GM23248 (cell line): ENCODE data around the gene ANKRD9. TPM values are rescaled to one million over a fixed set of nuclear protein-coding genes. Genes with fewer than 3 reads are reported as not detected.
A peak's percentile ranks its signal among the peaks of the same experiment; 100 is the strongest.

ENCODE experiments used
- DNase-seq: peaks from one replicate; pipeline ENCODE4 v3.0.0-alpha.2; 2015
- H2AFZ ChIP-seq: fragments of 200-600 bp; sonication (generic); 2 replicates; pipeline ENCODE4 v1.6.1; 2016; ENCODE audit warnings: antibody characterized with exemption
- H3F3A ChIP-seq: fragments of 200-600 bp; sonication (generic); 2 replicates; pipeline ENCODE4 v1.6.1; 2016; ENCODE audit warnings: mild to moderate bottlenecking, antibody characterized with exemption, mixed run types; ENCODE audit not compliant: insufficient read depth
- H3K27ac ChIP-seq: fragments of 200-600 bp; sonication (generic); 2 replicates; pipeline ENCODE4 v1.5.1; 2016; ENCODE audit warnings: mild to moderate bottlenecking
- H3K27me3 ChIP-seq: fragments of 200-600 bp; sonication (generic); replicated peaks from 2 replicates; pipeline ENCODE4 v1.6.1; 2016; ENCODE audit warnings: mild to moderate bottlenecking; ENCODE audit not compliant: insufficient read depth
- H3K36me3 ChIP-seq: fragments of 200-600 bp; sonication (generic); 2 replicates; pipeline ENCODE4 v1.6.1; 2016; ENCODE audit warnings: low read depth, mild to moderate bottlenecking
- H3K4me1 ChIP-seq: fragments of 200-600 bp; sonication (generic); 2 replicates; pipeline ENCODE4 v1.6.1; 2016; ENCODE audit warnings: mild to moderate bottlenecking; ENCODE audit not compliant: insufficient read depth
- H3K4me2 ChIP-seq: fragments of 200-600 bp; sonication (generic); one replicate; pipeline ENCODE4 v1.6.1; 2016; ENCODE audit warnings: mild to moderate bottlenecking; ENCODE audit not compliant: unreplicated experiment
- H3K4me3 ChIP-seq: fragments of 200-600 bp; sonication (generic); 2 replicates; pipeline ENCODE4 v1.5.1; 2016; ENCODE audit warnings: mild to moderate bottlenecking
- H3K79me2 ChIP-seq: fragments of 200-600 bp; sonication (generic); 2 replicates; pipeline ENCODE4 v1.6.1; 2016; ENCODE audit warnings: mild to moderate bottlenecking; ENCODE audit not compliant: insufficient read depth
- H3K9ac ChIP-seq: fragments of 200-600 bp; sonication (generic); 2 replicates; pipeline ENCODE4 v1.6.1; 2016; ENCODE audit warnings: mild to moderate bottlenecking
- H3K9me2 ChIP-seq: fragments of 200-600 bp; sonication (generic); 2 replicates; pipeline ENCODE4 v1.6.1; 2016; ENCODE audit warnings: mixed run types, mild to moderate bottlenecking, moderate library complexity; ENCODE audit not compliant: insufficient read depth
- H3K9me3 ChIP-seq: fragments of 200-600 bp; sonication (generic); one replicate; pipeline ENCODE4 v1.6.1; 2017; ENCODE audit warnings: low read depth
- H4K20me1 ChIP-seq: fragments of 200-600 bp; sonication (generic); 2 replicates; pipeline ENCODE4 v1.6.0; 2016; ENCODE audit not compliant: insufficient read depth
- EZH2 ChIP-seq: fragments of 200-600 bp; sonication (generic); IDR thresholded peaks from 2 replicates; pipeline ENCODE4 v1.6.1; 2018; ENCODE audit warnings: antibody characterized with exemption, mild to moderate bottlenecking; ENCODE audit not compliant: insufficient read depth, poor library complexity, severe bottlenecking
- EZH2phosphoT487 ChIP-seq: fragments of 200-600 bp; sonication (generic); IDR thresholded peaks from 2 replicates; pipeline ENCODE4 v1.6.1; 2018; ENCODE audit warnings: antibody characterized with exemption, moderate library complexity, mild to moderate bottlenecking, low read depth; ENCODE audit not compliant: insufficient read depth
- whole genome bisulfite sequencing, 2 experiments: methylation state at CpG; one replicate each; pipeline ENCODE4 v1.1.6; 2015 to 2017; ENCODE audit warnings: low lambda C conversion rate in 2 of 2, low coverage in 1 of 2; ENCODE audit errors: missing lambda C conversion rate in 2 of 2; 5-methylcytosine and 5-hydroxymethylcytosine counted together
- in situ Hi-C: fragments of 300-500 bp; cut with MboI; formaldehyde crosslinking; loops from 2 replicates; pipeline ENCODE4 v1.15.0; 2020
- polyA plus RNA-seq: library from polyadenylated mRNA; unstranded; fragments of >200 nt; fragmentation: Nextera tagmentation; extraction: Ambion mirVana; gene quantifications from 2 replicates; pipeline ENCODE4 v1.2.1, GENCODE V29; 2016
- total RNA-seq: library from RNA; depleted of rRNA; stranded (reverse); fragments of >200 nt; shearing (Covaris generic); gene quantifications from 2 replicates; pipeline ENCODE4 v1.2.3, GENCODE V29; 2014

Gene ANKRD9
- total and polyA plus RNA-seq, 2 experiments from 2014 or later: 2.3 to 14.9 TPM

GRCh38 chr14:102503641-102504327 lies 5.8 kb downstream of the ANKRD9 start:
- no peaks in the 10 kb centered on the region for H4K20me1 ChIP-seq
- no peaks in the 10 kb centered on the region for H3K36me3 ChIP-seq
- H3K9me2 ChIP-seq: no peaks in the 10 kb centered on the region
- no peak overlapping the region for H3K27ac ChIP-seq
- no peak overlapping the region for H3K4me2 ChIP-seq
- peaks cover 12% of the 10 kb centered on the region for H3F3A ChIP-seq
- WGBS, 2 experiments: 82 to 86% methylated on average over 12 of the region's 12 CpGs
- DNase-seq: no peak
- H3K9me3 ChIP-seq: no peaks in the 10 kb centered on the region
- H3K79me2 ChIP-seq: no peaks in the 10 kb centered on the region
- H3K4me3 ChIP-seq: no peak overlapping the region
- in situ Hi-C loops: no loop called here
- peaks cover 12% of the 10 kb centered on the region for H3K4me1 ChIP-seq
- no peak overlapping the region for H3K9ac ChIP-seq
- H3K27me3 ChIP-seq: no peaks in the 10 kb centered on the region
- TF ChIP-seq EZH2phosphoT487: no peak
- no peak for TF ChIP-seq EZH2
- H2AFZ ChIP-seq: no peak overlapping the region

- H3K36me3 ChIP-seq: no peaks in the 10 kb centered on the region
- no peak overlapping the region for H2AFZ ChIP-seq
- peaks cover 12% of the 10 kb centered on the region for H3F3A ChIP-seq
- H3K27ac ChIP-seq: no peak overlapping the region
- no peaks in the 10 kb centered on the region for H3K9me3 ChIP-seq
- H3K9me2 ChIP-seq: no peaks in the 10 kb centered on the region
- in situ Hi-C loops: no loop called here
- no peaks in the 10 kb centered on the region for H4K20me1 ChIP-seq
- H3K4me2 ChIP-seq: no peak overlapping the region
- 99 to 100% methylated on average over 10 of the region's 10 CpGs for WGBS, 2 experiments
- H3K27me3 ChIP-seq: no peaks in the 10 kb centered on the region
- H3K4me1 ChIP-seq: peaks cover 12% of the 10 kb centered on the region
- H3K79me2 ChIP-seq: no peaks in the 10 kb centered on the region
- H3K4me3 ChIP-seq: no peak overlapping the region
- no peak for DNase-seq
- TF ChIP-seq EZH2 (no peak), EZH2phosphoT487 (no peak)
- H3K9ac ChIP-seq: no peak overlapping the region
Observed at GRCh38 chr14:102502571-102502970, 7.0 kb downstream of the ANKRD9 start.

DNA sequence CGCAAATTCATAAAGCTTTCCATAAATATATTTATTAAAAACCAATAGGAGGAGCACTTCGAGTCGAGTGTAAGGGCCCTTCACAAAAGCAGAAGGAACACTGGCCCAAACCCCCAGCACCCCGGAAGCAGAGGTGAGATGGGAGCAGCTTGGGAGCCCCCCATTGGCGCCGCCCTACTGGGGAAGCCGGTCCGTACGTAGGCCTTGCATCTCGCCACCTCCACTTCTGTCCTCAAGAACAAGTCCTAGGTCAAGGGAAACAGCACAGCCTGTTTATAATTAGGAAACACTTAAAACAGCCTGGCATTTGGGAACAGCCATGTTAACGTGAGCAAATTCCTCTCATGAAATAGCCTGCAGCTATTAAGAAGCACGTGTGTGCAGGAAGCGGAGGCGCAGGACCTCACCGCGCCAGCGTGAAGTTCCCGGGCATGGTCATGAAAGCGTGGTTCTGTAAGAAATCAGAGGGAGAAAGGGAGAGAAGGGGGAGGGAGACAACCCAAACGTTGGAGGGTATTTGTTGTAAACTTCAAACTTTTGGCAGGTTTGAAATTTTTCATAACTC lies 7.7 kb downstream of the ANKRD9 start:
- WGBS, 2 experiments: 87% methylated on average over 20 of the region's 20 CpGs
- DNase-seq: no peak
- H3K36me3 ChIP-seq: no peaks in the 10 kb centered on the region
- no peak overlapping the region for H3K4me3 ChIP-seq
- in situ Hi-C loops: no loop called here
- no peak overlapping the region for H2AFZ ChIP-seq
- no peak overlapping the region for H3K4me2 ChIP-seq
- H3K9me3 ChIP-seq: no peaks in the 10 kb centered on the region
- H3K9ac ChIP-seq: no peak overlapping the region
- H3F3A ChIP-seq: peaks cover 12% of the 10 kb centered on the region
- H3K9me2 ChIP-seq: no peaks in the 10 kb centered on the region
- no peak overlapping the region for H3K27ac ChIP-seq
- H3K4me1 ChIP-seq: peaks cover 12% of the 10 kb centered on the region
- H3K27me3 ChIP-seq: no peaks in the 10 kb centered on the region
- TF ChIP-seq EZH2phosphoT487: no peak
- no peak for TF ChIP-seq EZH2
- H4K20me1 ChIP-seq: no peaks in the 10 kb centered on the region
- H3K79me2 ChIP-seq: no peaks in the 10 kb centered on the region

DNA sequence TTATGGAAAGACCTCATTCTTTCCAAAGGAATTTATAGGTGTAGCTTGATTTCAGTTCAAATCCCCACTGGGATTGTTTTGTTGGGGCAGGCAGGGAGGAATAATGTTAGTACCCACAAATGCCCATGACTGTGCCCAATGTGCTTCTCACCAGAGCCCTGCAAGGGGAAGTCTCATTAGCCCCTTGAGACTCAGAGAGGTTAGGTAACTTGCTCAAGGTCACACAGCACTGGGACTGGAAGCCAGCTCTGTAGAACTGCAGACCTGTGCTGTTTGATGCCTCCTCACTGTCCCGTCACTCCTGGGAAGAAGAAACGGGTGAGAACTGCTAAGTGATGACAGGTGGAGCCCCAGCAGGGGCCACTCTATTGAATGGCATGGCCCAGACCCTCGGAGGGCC lies 8.9 kb downstream of the ANKRD9 start:
- TF ChIP-seq EZH2 (no peak), EZH2phosphoT487 (no peak)
- Histone ChIP-seq H3K9me2 (no peaks in the 10 kb centered on the region), H3K27me3 (no peaks in the 10 kb centered on the region), H3K36me3 (no peaks in the 10 kb centered on the region), H3K9ac (peak overlapping the region; percentile 66), H3K4me2 (peak overlapping the region; percentile 8), H3K27ac (peak overlapping the region; percentile 88), H3K9me3 (no peaks in the 10 kb centered on the region), H2AFZ (peak overlapping the region; percentile 78), H4K20me1 (no peaks in the 10 kb centered on the region), H3K4me3 (no peak overlapping the region), H3F3A (peaks cover 12% of the 10 kb centered on the region), H3K4me1 (peaks cover 12% of the 10 kb centered on the region), H3K79me2 (no peaks in the 10 kb centered on the region)
- in situ Hi-C loops: no loop called here
- 95 to 100% methylated on average over 3 of the region's 3 CpGs for WGBS, 2 experiments
- no peak for DNase-seq
